NCI-H2227 (cell line): ENCODE data around the gene ATP6AP1.

Experiments
- DNase-seq: peaks from one replicate; lab custom pipeline; 2025; ENCODE audit not compliant: unreplicated experiment; lab: John Stamatoyannopoulos, UW

Gene ATP6AP1

GRCh38 chrX:154446430-154446829, 18.0 kb downstream of the ATP6AP1 start:
- DNase-seq: no peak

- no peak for DNase-seq
Observed at GRCh38 chrX:154448484-154448883, 20.0 kb downstream of the ATP6AP1 start.

GRCh38 chrX:154449618-154450017, 21.1 kb downstream of the ATP6AP1 start:
- no peak for DNase-seq

- DNase-seq: no peak
Observed at GRCh38 chrX:154450312-154450711, 21.8 kb downstream of the ATP6AP1 start.

GRCh38 chrX:154452823-154453222, 24.3 kb downstream of the ATP6AP1 start:
- no peak for DNase-seq

GRCh38 chrX:154457491-154458115, 29.1 kb downstream of the ATP6AP1 start:
- DNase-seq: peak; percentile 74

- peak; percentile 73 for DNase-seq
Observed at GRCh38 chrX:154458116-154458953, 29.9 kb downstream of the ATP6AP1 start, which contains the start of gene PLXNA3. TSS of gene PLXNA3 (plus strand) at chrX:154458281. CDS start at chrX:154460184, 1,903 bp downstream.

- DNase-seq: peak; percentile 25
Observed at GRCh38 chrX:154458954-154459778, 30.7 kb downstream of the ATP6AP1 start.

GRCh38 chrX:154459832-154460231, 31.4 kb downstream of the ATP6AP1 start:
- no peak for DNase-seq

GRCh38 chrX:154460326-154460725, 31.8 kb downstream of the ATP6AP1 start:
- peak; percentile 12 for DNase-seq

GRCh38 chrX:154462396-154462795, 33.9 kb downstream of the ATP6AP1 start:
- DNase-seq: no peak

GRCh38 chrX:154463611-154464220, 35.2 kb downstream of the ATP6AP1 start:
- DNase-seq: no peak

- DNase-seq: no peak
Observed at GRCh38 chrX:154464806-154465365, 36.4 kb downstream of the ATP6AP1 start.

- DNase-seq: no peak
Observed at GRCh38 chrX:154465601-154466000, 37.1 kb downstream of the ATP6AP1 start.

GRCh38 chrX:154466036-154466435, 37.6 kb downstream of the ATP6AP1 start:
- no peak for DNase-seq

GRCh38 chrX:154466907-154467306, 38.4 kb downstream of the ATP6AP1 start:
- DNase-seq: no peak

- DNase-seq: no peak
Observed at GRCh38 chrX:154467556-154467955, 39.1 kb downstream of the ATP6AP1 start.

GRCh38 chrX:154468217-154468616, 39.7 kb downstream of the ATP6AP1 start:
- no peak for DNase-seq

- DNase-seq: no peak
Observed at GRCh38 chrX:154469114-154469513, 40.6 kb downstream of the ATP6AP1 start.

- no peak for DNase-seq
Observed at GRCh38 chrX:154469880-154470279, 41.4 kb downstream of the ATP6AP1 start.

- DNase-seq: no peak
Observed at GRCh38 chrX:154470434-154470833, 42.0 kb downstream of the ATP6AP1 start.
